Activated naive CD4-positive, alpha-beta T cell treated with Interleukin-2 at 50 U/mL for 16 hours (primary cell): ENCODE results near the gene GGT5.
"Not testable (repeated sequence)": the region's sequence is repeated elsewhere in the genome, so short reads cannot be mapped to it uniquely, and the experiment has no call there.

ENCODE experiments used
- DNase-seq: peaks from one replicate; pipeline ENCODE4 v3.0.0-alpha.2; 2020

GGT5 gene

DNA sequence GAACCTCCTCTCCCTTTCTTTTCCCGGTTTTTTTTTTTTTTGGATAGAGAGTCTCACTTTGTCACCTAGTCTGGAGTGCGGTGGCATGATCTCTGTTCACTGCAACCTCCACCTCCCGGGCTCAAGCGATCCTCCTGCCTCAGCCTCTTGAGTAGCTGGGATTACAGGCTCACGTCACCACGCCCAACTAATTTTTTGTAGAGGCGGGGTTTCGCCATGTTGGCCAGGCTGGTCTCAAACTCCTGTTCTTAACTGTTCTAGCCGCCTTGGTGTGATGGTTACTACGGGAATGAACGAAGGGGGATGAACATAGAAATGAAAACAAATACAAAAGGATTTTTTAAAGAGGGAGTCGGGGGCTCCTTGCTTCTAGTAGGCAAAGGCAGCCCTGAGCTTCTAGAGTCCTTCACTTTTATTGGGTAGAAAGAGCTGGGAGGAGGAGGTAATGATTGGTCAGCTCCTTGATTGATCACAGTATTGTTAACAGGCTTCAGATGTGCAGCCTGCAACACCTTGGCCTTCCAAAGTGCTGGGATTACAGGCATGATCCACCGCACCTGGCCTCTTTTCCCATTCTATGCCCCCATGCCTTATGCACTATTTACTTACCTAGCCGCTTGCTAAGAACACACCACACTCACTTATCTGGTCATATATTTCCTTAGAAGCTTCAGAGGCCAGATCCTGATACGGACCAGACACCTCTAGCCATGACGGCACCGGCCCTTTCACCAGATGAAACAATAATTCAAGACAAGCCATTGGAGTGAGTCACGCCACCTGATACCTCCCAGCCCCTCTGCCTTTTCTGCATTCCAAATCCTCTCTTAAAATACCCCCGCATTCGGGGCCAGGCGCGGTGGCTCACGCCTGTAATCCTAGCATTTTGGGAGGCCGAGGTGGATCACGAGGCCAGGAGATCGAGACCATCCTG, 42.9 kb downstream of the GGT5 start:
- no peak for DNase-seq

GRCh38 chr22:24200619-24201212, 44.2 kb downstream of the GGT5 start:
- DNase-seq = no peak

DNA sequence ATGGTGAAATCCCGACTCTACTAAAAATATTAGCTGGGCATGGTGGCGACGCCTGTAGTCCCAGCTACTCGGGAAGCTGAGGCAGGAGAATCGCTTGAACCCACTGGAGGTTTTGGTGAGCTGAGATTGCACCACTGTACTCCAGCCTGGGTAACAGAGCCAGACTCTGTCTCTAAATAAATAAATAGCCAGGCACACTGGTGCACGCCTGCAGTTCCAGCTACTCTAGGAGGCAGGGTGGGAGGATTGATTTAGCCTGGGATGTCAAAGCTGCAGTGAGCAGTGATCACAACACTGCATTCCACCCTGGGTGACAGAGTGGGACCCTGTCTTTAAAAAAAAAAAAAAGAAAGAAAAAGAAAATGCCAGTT, 46.2 kb downstream of the GGT5 start:
- DNase-seq = no peak

GRCh38 chr22:24191893-24192292, 53.0 kb downstream of the GGT5 start:
- DNase-seq = no peak

GRCh38 chr22:24191381-24191841, 53.5 kb downstream of the GGT5 start:
- DNase-seq = no peak

DNA sequence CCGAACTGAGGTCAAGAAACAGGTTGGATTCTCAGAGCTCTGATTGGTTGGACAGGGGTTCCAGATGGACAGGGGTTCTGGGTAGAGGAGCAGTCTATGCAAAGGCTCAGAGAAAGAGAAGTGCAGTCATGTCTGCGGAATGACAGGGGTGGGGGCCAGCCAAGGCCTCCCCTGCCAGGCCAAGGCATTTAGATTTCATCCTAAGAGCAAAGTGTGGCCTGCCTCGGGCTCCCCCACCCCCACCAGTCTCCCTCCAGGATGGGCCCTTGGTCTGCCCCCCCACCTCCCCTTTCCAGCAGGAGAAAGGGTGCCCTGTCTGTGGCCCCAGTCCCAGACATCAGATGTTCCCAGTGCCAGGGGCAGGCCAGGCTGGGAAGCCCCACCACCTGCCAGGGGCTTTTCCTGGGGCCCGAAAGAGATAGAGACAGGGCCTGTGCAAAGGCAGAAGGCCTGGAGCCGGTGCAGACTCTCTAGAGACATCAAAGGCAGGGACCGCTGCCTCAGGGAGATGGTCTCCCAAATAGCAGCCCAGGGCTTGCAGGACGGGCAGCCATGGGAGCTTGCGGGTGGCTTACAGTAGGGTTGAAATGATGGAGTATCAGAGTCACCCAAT, 54.2 kb downstream of the GGT5 start:
- DNase-seq = no peak

- DNase-seq = no peak
Measured at GRCh38 chr22:24190159-24190540, 54.7 kb downstream of the GGT5 start.

DNA sequence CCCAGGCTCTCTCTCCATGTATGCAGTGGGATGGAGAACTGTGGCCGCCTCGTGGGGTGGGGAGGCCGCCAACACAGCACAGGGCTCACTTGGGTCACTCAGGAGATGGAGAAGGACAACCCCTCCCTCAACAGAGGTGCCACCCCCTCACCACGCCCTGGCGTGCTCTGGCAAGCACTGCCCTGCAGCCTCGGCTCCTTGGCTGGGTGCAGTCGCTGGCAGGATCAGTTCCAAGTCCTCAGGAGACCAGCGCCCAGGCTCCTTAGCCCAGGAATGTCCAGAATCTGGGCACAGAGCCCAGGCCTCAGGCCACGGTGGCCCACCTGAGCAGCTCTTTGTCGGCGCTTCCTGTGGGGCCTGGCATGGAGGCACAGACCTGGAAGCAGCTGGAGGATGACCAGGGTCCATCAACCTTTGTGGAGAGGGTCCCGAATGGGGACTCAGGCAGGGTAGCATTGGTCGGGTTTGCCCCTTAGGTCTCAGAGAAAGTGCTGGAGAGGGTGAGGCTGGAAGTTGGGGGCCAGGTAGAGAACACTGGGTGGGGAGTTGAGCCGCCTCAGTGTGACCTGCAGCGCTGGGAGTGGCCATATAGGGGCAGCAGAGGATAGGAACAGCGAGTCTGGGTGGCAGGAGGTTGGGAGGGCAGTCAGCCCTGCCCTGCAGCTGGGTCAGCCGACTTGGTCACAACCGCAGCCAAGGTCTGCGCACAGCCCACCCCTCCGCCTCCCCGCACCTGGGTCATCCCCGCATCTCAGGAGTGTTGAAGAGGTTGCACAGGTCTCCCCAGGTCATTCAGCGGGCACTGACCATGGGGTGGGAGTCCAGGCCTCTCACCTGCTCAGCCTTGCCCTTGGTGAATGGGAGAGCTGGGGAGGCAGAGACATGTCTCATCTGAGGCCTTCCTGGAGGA, 55.4 kb downstream of the GGT5 start:
- peak; percentile 29 for DNase-seq

- DNase-seq = no peak
Measured at GRCh38 chr22:24188705-24189248, 56.1 kb downstream of the GGT5 start.

GRCh38 chr22:24187731-24188644, 56.9 kb downstream of the GGT5 start:
- DNase-seq = no peak

- DNase-seq = no peak
Measured at GRCh38 chr22:24186892-24187670, 57.8 kb downstream of the GGT5 start.

GRCh38 chr22:24186352-24186740, 58.5 kb downstream of the GGT5 start:
- no peak for DNase-seq

- no peak for DNase-seq
Measured at GRCh38 chr22:24185501-24186351, 59.2 kb downstream of the GGT5 start.

- DNase-seq = no peak
Measured at GRCh38 chr22:24185001-24185500, 59.8 kb downstream of the GGT5 start.

- DNase-seq = no peak
Measured at GRCh38 chr22:24184057-24184798, 60.7 kb downstream of the GGT5 start.

DNA sequence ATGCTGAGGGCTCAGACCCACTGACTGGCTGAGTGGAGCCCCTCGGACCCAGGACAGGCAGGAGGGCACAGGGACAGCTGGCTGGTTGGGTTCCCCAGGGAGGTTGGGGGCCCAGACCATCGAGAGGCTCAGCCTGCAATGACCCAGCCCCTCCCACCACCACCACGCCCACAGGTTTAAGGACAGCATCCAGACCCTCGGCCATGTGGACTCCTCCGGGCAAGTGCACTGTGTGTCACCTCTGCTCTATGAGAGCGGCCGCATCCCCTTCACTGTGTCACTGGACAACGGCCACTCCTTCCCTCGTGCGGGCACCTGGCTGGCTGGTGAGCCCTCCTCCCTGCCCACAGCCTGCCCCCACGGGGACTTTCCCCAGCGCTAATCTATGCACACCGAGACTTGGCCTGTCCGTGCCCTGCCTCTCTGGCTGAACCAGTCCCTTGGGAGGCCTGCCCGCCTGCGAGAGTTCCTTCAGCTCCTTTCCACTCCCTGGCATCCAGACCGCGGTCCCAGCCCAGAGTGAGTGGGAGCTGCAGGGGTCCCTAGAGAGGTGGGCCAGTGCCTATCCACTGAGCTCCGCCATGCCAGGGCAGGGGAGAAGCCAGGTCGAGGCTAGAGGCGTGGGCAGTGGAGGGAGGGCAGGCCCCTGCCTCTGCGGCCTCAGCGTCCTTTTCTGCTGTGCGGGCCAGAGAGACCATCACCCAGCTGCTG, 61.4 kb downstream of the GGT5 start:
- no peak for DNase-seq

DNA sequence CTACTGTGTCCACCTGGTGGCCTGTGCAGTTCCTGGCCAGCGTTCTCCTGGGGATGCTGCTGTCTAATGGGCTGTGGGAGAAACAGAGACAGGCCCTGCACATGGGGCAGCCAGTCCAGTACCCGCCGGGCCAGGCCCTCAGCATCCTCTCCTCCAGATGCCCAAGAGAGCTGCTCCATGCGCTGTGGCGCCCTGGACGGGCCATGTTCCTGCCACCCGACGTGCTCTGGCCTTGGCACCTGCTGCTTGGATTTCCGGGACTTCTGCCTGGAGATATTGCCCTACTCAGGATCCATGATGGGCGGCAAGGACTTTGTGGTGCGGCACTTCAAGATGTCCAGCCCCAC, 62.0 kb downstream of the GGT5 start:
- DNase-seq = not testable (repeated sequence)
